Spinal cord (tissue), 10 donors: ENCODE data around the gene CPTP. TPM values are rescaled to one million over a fixed set of nuclear protein-coding genes. Genes with fewer than 3 reads are reported as not detected.

Source experiments
- DNase-seq, 6 donors: peaks; one replicate each; pipeline versions ENCODE4 v3.0.0 to v3.0.0-alpha.2; 2013 to 2015; ENCODE audit warnings: low spot score in 6 of 6, low read depth in 4 of 6
- H3K27ac ChIP-seq: one replicate; pipeline ENCODE4 v1.5.1; 2013; ENCODE audit warnings: low read depth, low read length, control low read depth
- H3K27me3 ChIP-seq: one replicate; pipeline ENCODE4 v1.6.1; 2013; ENCODE audit warnings: low read length; ENCODE audit not compliant: control insufficient read depth, insufficient read depth
- H3K36me3 ChIP-seq: one replicate; pipeline ENCODE4 v1.6.1; 2013; ENCODE audit warnings: low read length; ENCODE audit not compliant: control insufficient read depth, insufficient read depth
- H3K4me1 ChIP-seq: one replicate; pipeline ENCODE4 v1.6.1; 2013; ENCODE audit warnings: low read length; ENCODE audit not compliant: control insufficient read depth, insufficient read depth
- H3K4me3 ChIP-seq: one replicate; pipeline ENCODE4 v1.5.1; 2013; ENCODE audit warnings: low read depth, low read length, control low read depth
- H3K9me3 ChIP-seq: one replicate; pipeline ENCODE4 v1.6.1; 2013; ENCODE audit warnings: low read length; ENCODE audit not compliant: control insufficient read depth, insufficient read depth
- WGBS: methylation state at CpG from one replicate; pipeline ENCODE4 v1.1.5; 2013; ENCODE audit warnings: missing lambda C conversion rate; ENCODE audit not compliant: insufficient coverage; 5-methylcytosine and 5-hydroxymethylcytosine counted together
- polyA plus RNA-seq, 2 donors: library from polyadenylated mRNA; unstranded; fragments of 120-200 nt; gene quantifications; one replicate each; pipeline ENCODE4 v1.2.1, GENCODE V29; 2013; ENCODE audit not compliant: insufficient read length in 2 of 2
- total RNA-seq, 2 donors: library from RNA; depleted of rRNA in 1 of 2; stranded (reverse); fragments of 120-200 nt in 1 of 2; fragments of >200 nt in 1 of 2; gene quantifications; one replicate each; pipeline versions ENCODE4 v1.2.3 to v1.2.4, GENCODE V29; 2013 to 2014
- donor health status: healthy.

CPTP gene
- total and polyA plus RNA-seq, 4 donors, result 9.6 to 32.0 (median 25.3) TPM

GRCh38 chr1:1318131-1318652 lies 6.4 kb upstream of the CPTP start:
- DNase-seq, result peak in 1 of 6 donors; percentile 27
- no peaks in the 10 kb centered on the region for H3K27me3 ChIP-seq
- peaks cover 88% of the 10 kb centered on the region for H3K36me3 ChIP-seq
- no peak overlapping the region for H3K4me3 ChIP-seq
- no peaks in the 10 kb centered on the region for H3K9me3 ChIP-seq
- WGBS, result 62% methylated on average over 3 of the region's 9 CpGs
- no peak overlapping the region for H3K27ac ChIP-seq
- peaks cover 12% of the 10 kb centered on the region for H3K4me1 ChIP-seq

DNA sequence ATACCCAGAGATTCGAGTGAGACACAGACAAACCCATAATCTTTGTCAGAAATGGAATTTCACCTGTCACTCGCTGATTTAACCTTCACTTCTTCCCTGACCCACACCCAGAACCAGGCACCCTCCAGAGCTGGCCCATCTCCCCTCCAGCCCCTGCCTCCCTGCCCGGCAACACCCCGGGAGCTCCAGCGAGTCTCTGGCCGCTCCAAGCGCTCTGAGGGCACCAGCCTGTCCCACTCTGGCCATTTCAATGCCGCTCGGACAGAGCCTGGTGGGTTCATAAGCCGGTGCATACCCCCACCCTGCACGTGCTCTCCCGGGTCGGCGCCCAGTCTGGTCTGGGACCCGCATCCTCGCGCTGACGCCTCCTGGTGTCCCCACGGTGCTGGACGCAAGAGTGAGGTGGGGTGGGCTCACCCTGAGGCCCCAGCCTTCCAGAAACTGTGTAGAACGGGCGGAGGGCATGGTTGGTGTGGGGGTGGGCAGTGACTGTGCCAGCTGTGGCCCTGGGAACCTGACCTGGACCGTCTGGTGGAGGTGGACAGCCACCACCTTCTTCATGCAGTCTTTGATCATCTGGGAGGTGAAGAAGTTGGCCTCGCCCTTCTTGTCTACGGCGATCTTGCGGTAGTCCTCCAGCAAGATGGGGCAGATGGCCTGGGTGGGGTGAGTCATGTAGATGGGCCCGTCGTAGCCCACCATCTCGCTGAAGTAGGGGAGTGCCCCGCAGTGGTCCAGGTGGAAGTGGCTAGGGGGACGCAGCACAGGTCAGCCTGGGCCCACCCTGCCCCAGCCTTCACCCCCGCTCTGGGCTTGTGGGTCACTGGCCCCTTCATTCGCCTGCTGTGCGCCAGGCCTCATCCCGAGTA lies 5.6 kb upstream of the CPTP start:
- WGBS, result 93% methylated on average over 34 of the region's 36 CpGs
- Histone ChIP-seq H3K4me3 (no peak overlapping the region), H3K27ac (no peak overlapping the region), H3K36me3 (peaks cover 81% of the 10 kb centered on the region), H3K9me3 (no peaks in the 10 kb centered on the region), H3K4me1 (peaks cover 17% of the 10 kb centered on the region), H3K27me3 (no peaks in the 10 kb centered on the region)
- no peak for DNase-seq

DNA sequence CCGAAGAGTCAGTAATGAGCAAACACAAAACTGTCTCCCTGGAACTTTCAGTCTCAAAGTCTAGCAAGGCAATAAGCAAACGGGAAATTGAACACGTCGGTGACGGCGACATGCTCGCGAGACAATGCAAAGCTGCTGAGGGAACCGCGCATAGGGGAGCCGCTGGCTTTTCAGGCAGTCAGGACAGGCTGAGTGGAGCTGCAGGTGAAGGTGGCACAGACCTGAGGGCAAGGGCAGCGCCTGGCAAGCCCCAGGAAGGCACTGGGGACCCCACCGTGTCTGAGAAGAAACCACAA lies 5.0 kb upstream of the CPTP start:
- H3K4me1 ChIP-seq, result peaks cover 17% of the 10 kb centered on the region
- H3K4me3 ChIP-seq, result no peak overlapping the region
- H3K27ac ChIP-seq, result no peak overlapping the region
- no peaks in the 10 kb centered on the region for H3K27me3 ChIP-seq
- WGBS, result 90% methylated on average over 13 of the region's 13 CpGs
- DNase-seq, result no peak
- no peaks in the 10 kb centered on the region for H3K9me3 ChIP-seq
- H3K36me3 ChIP-seq, result peaks cover 75% of the 10 kb centered on the region

- H3K36me3 ChIP-seq, result peaks cover 74% of the 10 kb centered on the region
- DNase-seq, result no peak
- no peaks in the 10 kb centered on the region for H3K9me3 ChIP-seq
- no peak overlapping the region for H3K27ac ChIP-seq
- H3K4me3 ChIP-seq, result no peak overlapping the region
- H3K4me1 ChIP-seq, result peaks cover 28% of the 10 kb centered on the region
- H3K27me3 ChIP-seq, result no peaks in the 10 kb centered on the region
- 90% methylated on average over 23 of the region's 23 CpGs for whole genome bisulfite sequencing
Measured at GRCh38 chr1:1320666-1321448, 3.7 kb upstream of the CPTP start.

- Histone ChIP-seq H3K27ac (no peak overlapping the region), H3K4me3 (no peak overlapping the region), H3K36me3 (peaks cover 77% of the 10 kb centered on the region), H3K9me3 (no peaks in the 10 kb centered on the region), H3K4me1 (peaks cover 34% of the 10 kb centered on the region), H3K27me3 (no peaks in the 10 kb centered on the region)
- 95% methylated on average over 7 of the region's 8 CpGs for WGBS
- no peak for DNase-seq
Measured at GRCh38 chr1:1321477-1321876, 3.1 kb upstream of the CPTP start.

DNA sequence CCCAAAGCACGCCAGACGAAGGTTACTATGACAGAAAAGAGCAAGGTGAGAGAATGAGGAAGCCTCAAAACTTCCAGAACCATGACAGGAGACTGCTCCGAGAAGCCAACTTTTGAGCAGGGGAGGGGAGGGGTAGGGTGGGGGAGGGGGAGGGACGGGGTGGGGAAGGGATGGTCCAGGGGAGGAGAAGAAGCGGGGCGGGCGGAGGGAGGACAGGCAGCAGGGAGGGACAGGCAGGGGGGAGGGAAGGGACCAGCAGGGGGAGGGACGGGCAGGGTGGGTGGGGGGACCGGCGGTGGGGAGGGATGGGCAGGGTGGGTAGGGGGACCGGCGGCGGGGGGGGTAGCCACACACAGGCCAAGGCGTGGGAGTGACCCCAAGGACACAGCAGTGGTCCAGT lies 2.2 kb upstream of the CPTP start:
- Histone ChIP-seq H3K27me3 (no peaks in the 10 kb centered on the region), H3K27ac (no peak overlapping the region), H3K9me3 (no peaks in the 10 kb centered on the region), H3K4me1 (peaks cover 36% of the 10 kb centered on the region), H3K4me3 (no peak overlapping the region), H3K36me3 (peaks cover 78% of the 10 kb centered on the region)
- no peak for DNase-seq
- WGBS, result 84% methylated on average over 4 of the region's 14 CpGs

GRCh38 chr1:1322952-1323351 lies 1.6 kb upstream of the CPTP start:
- Histone ChIP-seq H3K9me3 (no peaks in the 10 kb centered on the region), H3K27ac (no peak overlapping the region), H3K4me3 (no peak overlapping the region), H3K36me3 (peaks cover 79% of the 10 kb centered on the region), H3K27me3 (no peaks in the 10 kb centered on the region), H3K4me1 (peaks cover 36% of the 10 kb centered on the region)
- 92% methylated on average over 10 of the region's 10 CpGs for WGBS
- DNase-seq, result no peak

- no peak for DNase-seq
- Histone ChIP-seq H3K27ac (no peak overlapping the region), H3K36me3 (peaks cover 79% of the 10 kb centered on the region)
Measured at GRCh38 chr1:1324084-1324523, 498 bp upstream of the CPTP start.

GRCh38 chr1:1325288-1326074 lies 879 bp downstream of the CPTP start:
- WGBS, result 74% methylated on average over 16 of the region's 16 CpGs
- peak overlapping the region; percentile 33 for H3K27ac ChIP-seq
- H3K4me1 ChIP-seq, result peaks cover 38% of the 10 kb centered on the region
- H3K27me3 ChIP-seq, result no peaks in the 10 kb centered on the region
- DNase-seq, result no peak
- peaks cover 78% of the 10 kb centered on the region for H3K36me3 ChIP-seq
- peak overlapping the region; percentile 58 for H3K4me3 ChIP-seq
- no peaks in the 10 kb centered on the region for H3K9me3 ChIP-seq

More at GRCh38 chr1:1324084-1324523, 498 bp upstream of the CPTP start:
- under 1% methylated on average over 40 of the region's 41 CpGs for WGBS
- Histone ChIP-seq H3K27me3 (no peaks in the 10 kb centered on the region), H3K9me3 (no peaks in the 10 kb centered on the region), H3K4me3 (peak overlapping the region; percentile 52), H3K4me1 (peaks cover 36% of the 10 kb centered on the region)
